Neuronal stem cell (in vitro differentiated cells): ENCODE results near the gene FPR1.

ENCODE experiments used
- DNase-seq: peaks from one replicate; pipeline ENCODE4 v3.0.0-alpha.2; 2013; ENCODE audit warnings: low spot score
- H2AFZ ChIP-seq: one replicate; pipeline ENCODE4 v1.6.1; 2013; ENCODE audit warnings: mild to moderate bottlenecking, low read length, inconsistent platforms
- H2AK5ac ChIP-seq: 2 replicates; pipeline ENCODE4 v1.6.1; 2013; ENCODE audit warnings: low read depth, mild to moderate bottlenecking, inconsistent platforms, low read length, moderate library complexity, mixed read lengths
- H2BK120ac ChIP-seq: 2 replicates; pipeline ENCODE4 v1.6.1; 2013; ENCODE audit warnings: low read depth, mild to moderate bottlenecking, inconsistent platforms, low read length, moderate library complexity, mixed read lengths
- H2BK12ac ChIP-seq: one replicate; pipeline ENCODE4 v1.6.1; 2013; ENCODE audit warnings: low read length, inconsistent platforms
- H2BK15ac ChIP-seq: 2 replicates; pipeline ENCODE4 v1.6.1; 2013; ENCODE audit warnings: mild to moderate bottlenecking, low read length, inconsistent platforms, mixed read lengths
- H2BK5ac ChIP-seq: one replicate; pipeline ENCODE4 v1.6.1; 2013; ENCODE audit warnings: inconsistent platforms, mild to moderate bottlenecking, low read length, moderate library complexity
- H3K14ac ChIP-seq: one replicate; pipeline ENCODE4 v1.6.1; 2013; ENCODE audit warnings: low read length, inconsistent platforms
- H3K18ac ChIP-seq: 2 replicates; pipeline ENCODE4 v1.6.1; 2013; ENCODE audit warnings: low read length, inconsistent platforms
- H3K23ac ChIP-seq: 2 replicates; pipeline ENCODE4 v1.6.1; 2013; ENCODE audit warnings: low read depth, mild to moderate bottlenecking, mixed read lengths, low read length, inconsistent platforms; ENCODE audit not compliant: poor library complexity
- H3K27ac ChIP-seq: replicated peaks from 3 replicates; pipeline ENCODE4 v1.5.1; 2013; ENCODE audit warnings: low read length, inconsistent platforms
- H3K27me3 ChIP-seq, 3 experiments: 2 replicates each; pipeline ENCODE4 v1.6.1; 2013; ENCODE audit warnings: low read length in 3 of 3, mild to moderate bottlenecking in 2 of 3, inconsistent platforms in 1 of 3, low read depth in 1 of 3, mixed read lengths in 1 of 3, moderate library complexity in 1 of 3; ENCODE audit not compliant: control insufficient read depth in 3 of 3, insufficient read depth in 3 of 3
- H3K36me3 ChIP-seq, 2 donors: replicated peaks in 1 of 2; 2 replicates each; pipeline ENCODE4 v1.6.1; 2013; ENCODE audit warnings: low read length in 2 of 2; ENCODE audit not compliant: control insufficient read depth in 2 of 2, insufficient read depth in 2 of 2
- H3K4ac ChIP-seq: 2 replicates; pipeline ENCODE4 v1.6.1; 2013; ENCODE audit warnings: inconsistent platforms, mild to moderate bottlenecking, low read length, moderate library complexity
- H3K4me1 ChIP-seq, 2 donors: 1 replicate in 1 of 2; 2 replicates in 1 of 2; pipeline ENCODE4 v1.6.1; 2013; ENCODE audit warnings: low read length in 2 of 2, low read depth in 1 of 2; ENCODE audit not compliant: control insufficient read depth in 2 of 2, insufficient read depth in 1 of 2
- H3K4me2 ChIP-seq: one replicate; pipeline ENCODE4 v1.6.1; 2013; ENCODE audit warnings: mild to moderate bottlenecking, low read length, inconsistent platforms; ENCODE audit not compliant: insufficient read depth, poor library complexity, severe bottlenecking
- H3K4me3 ChIP-seq, 2 donors: 2 replicates each; pipeline ENCODE4 v1.5.1; 2013; ENCODE audit warnings: low read length in 2 of 2, mild to moderate bottlenecking in 2 of 2, inconsistent platforms in 1 of 2, moderate library complexity in 1 of 2
- H3K79me1 ChIP-seq: one replicate; pipeline ENCODE4 v1.6.1; 2013; ENCODE audit warnings: low read depth, mild to moderate bottlenecking, inconsistent platforms, low read length, moderate library complexity
- H3K9ac ChIP-seq: one replicate; pipeline ENCODE4 v1.6.1; 2013; ENCODE audit warnings: mild to moderate bottlenecking, low read depth, low read length, inconsistent platforms; ENCODE audit not compliant: poor library complexity
- H3K9me3 ChIP-seq, 2 donors: replicated peaks in 1 of 2; 2 replicates each; pipeline versions ENCODE3 to v1.6.1; 2013; ENCODE audit warnings: low read length in 2 of 2, mild to moderate bottlenecking in 2 of 2, inconsistent platforms in 1 of 2, low read depth in 1 of 2, mixed read lengths in 1 of 2, moderate library complexity in 1 of 2; ENCODE audit not compliant: control insufficient read depth in 2 of 2, insufficient read depth in 1 of 2
- H4K8ac ChIP-seq: one replicate; pipeline ENCODE4 v1.6.1; 2013; ENCODE audit warnings: low read depth, mild to moderate bottlenecking, inconsistent platforms, low read length, moderate library complexity
- H4K91ac ChIP-seq: one replicate; pipeline ENCODE4 v1.6.1; 2013; ENCODE audit warnings: low read length, low read depth, mild to moderate bottlenecking, inconsistent platforms; ENCODE audit not compliant: poor library complexity
- WGBS, 2 donors: extraction: QIAGEN DNeasy Blood & Tissue Kit; methylation state at CpG; one replicate each; pipeline ENCODE4 v1.1.7; 2013; ENCODE audit warnings: missing lambda C conversion rate in 2 of 2, mixed read lengths in 1 of 2; ENCODE audit not compliant: insufficient read length in 2 of 2, insufficient replicate concordance in 1 of 2; ENCODE audit errors: extremely low coverage in 2 of 2; 5-methylcytosine and 5-hydroxymethylcytosine counted together

Gene FPR1

DNA sequence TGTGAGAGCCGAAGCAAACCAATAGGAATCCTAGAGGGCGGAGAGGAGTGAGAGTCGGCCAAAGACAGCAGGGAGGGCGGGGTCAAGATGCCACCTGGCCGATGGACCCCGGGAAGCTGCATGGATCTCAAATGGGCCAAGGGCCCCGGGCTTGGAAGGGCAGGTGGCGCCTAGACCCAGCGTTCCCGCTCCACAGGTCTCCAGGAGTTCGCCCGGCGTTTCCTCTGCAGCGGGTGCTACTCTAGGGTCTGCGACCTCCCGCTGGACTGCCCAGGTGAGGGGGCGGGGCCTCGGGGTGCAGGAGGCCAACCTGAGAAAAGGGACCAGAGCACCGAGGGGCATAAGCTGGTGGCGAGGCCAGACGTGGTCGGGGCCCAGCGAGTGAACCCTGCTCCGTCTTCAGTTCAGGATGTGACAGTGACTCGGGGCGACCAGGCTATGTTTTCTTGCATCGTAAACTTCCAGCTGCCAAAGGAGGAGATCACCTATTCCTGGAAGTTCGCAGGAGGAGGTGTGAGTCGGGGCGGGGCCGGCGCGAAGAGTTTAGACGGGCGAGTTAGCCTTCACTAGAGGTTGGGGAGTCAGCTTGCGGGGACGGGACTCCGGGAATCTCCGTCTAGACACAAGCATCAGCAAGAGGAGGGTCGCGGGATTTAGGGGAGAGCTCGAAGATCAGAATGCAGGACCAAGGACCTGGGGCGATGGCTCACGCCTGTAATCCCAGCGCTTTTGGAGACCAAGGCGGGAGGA lies 48.7 kb downstream of the FPR1 start:
- Histone ChIP-seq H3K36me3 (peaks cover 2 to 45% of the 10 kb centered on the region in 2 donors), H4K8ac (no peak overlapping the region), H3K18ac (peak overlapping the region; percentile 66), H3K4me1 (peaks cover 0 to 10% of the 10 kb centered on the region in 2 donors), H3K4me3 (peak overlapping the region in 1 of 2 donors; percentile 41), H2AFZ (no peak overlapping the region), H3K27me3 (peaks cover 0 to 21% (median 0%) of the 10 kb centered on the region in 3 experiments), H3K14ac (no peak overlapping the region), H3K23ac (peak overlapping the region; percentile 35), H4K91ac (no peak overlapping the region), H2BK5ac (no peak overlapping the region), H2BK120ac (no peak overlapping the region), H3K4ac (no peak overlapping the region), H2AK5ac (peak overlapping the region; percentile 36), H2BK15ac (no peak overlapping the region), H3K79me1 (no peaks in the 10 kb centered on the region), H3K9me3 (no peaks in the 10 kb centered on the region), H3K9ac (no peak overlapping the region), H3K27ac (no peak overlapping the region), H2BK12ac (no peak overlapping the region), H3K4me2 (peak overlapping the region; percentile 82)
- no peak for DNase-seq
- WGBS, 2 donors, result no CpG with 5 or more reads among the region's 46 CpGs

DNA sequence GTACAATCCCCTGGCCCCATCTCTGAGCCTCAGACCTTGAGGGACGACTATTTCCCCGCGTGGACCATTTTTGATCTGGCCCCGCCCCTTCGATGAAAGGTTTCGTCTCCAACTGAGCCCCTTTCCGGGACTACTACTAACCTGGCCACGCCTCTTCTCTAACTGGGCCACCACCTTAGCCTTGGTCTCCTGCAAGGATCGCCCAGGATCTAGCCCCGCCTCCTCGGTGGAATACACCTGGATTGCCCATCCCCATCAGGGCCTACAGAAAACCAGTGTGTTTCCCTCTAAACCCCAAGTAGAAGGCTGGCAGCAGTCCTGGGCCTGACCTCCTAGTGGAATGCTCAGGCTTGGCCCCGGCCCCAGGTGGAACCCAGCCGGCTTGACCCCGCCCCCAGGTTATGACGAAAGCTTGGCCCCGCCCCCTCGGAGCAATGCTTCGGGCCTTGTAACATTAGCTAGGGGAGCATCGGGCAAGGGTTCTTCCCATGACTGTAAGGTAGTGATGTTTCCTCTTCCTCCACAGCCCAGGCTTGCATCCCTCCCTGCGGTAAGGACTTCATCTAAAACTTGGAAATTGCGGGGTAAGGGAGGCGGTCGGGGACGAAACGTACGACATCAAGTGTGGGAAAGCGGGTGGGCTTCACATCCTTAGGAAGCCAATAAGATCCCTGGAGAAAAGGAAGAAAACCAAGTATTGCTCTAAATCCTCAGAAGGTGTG lies 49.4 kb downstream of the FPR1 start:
- Histone ChIP-seq H3K9ac (no peak overlapping the region), H2BK5ac (no peak overlapping the region), H3K9me3 (no peaks in the 10 kb centered on the region), H2BK12ac (no peak overlapping the region), H2BK15ac (no peak overlapping the region), H2AFZ (no peak overlapping the region), H2BK120ac (no peak overlapping the region), H3K27me3 (peaks cover 0 to 20% (median 0%) of the 10 kb centered on the region in 3 experiments), H4K8ac (no peak overlapping the region), H3K36me3 (peaks cover 2 to 50% of the 10 kb centered on the region in 2 donors), H2AK5ac (no peak overlapping the region), H3K18ac (peak overlapping the region; percentile 0), H3K79me1 (no peaks in the 10 kb centered on the region), H4K91ac (no peak overlapping the region), H3K4me1 (peaks cover 0 to 10% of the 10 kb centered on the region in 2 donors), H3K4me3 (peak overlapping the region in 1 of 2 donors; percentile 41), H3K4me2 (peak overlapping the region; percentile 82), H3K23ac (peak overlapping the region; percentile 25), H3K4ac (no peak overlapping the region), H3K14ac (no peak overlapping the region), H3K27ac (no peak overlapping the region)
- no peak for DNase-seq
- no CpG with 5 or more reads among the region's 27 CpGs for WGBS, 2 donors

DNA sequence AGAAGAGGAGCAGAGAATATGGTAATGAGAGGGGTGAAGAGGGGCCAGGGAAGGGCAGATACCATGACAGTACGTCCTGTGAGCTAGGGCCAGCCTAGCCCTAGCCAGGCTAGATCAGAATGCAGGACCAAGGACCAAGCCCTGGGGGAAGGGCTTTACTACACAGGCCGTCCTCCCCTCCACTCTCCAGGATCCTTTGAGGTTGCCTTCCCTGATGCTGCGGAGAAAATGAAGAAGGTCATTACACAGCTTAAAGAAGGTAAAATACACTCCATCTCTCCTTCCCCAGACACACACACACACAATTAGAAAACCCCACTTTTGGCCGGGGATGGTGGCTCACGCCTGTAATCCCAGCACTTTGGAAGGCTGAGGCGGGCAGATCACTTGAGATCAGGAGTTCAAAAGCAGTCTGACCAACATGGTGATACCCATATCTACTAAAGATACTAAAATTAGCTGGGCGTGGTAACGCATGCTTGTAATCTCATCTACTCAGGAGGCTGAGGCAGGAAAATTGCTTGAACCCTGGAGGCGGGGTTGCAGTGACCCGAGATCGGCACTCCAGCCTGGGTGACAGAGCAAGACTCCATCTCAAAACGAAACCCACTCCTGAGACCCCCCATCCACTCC lies 50.1 kb downstream of the FPR1 start:
- no peak overlapping the region for H3K27ac ChIP-seq
- DNase-seq, result no peak

GRCh38 chr19:51699170-51699569 lies 52.5 kb downstream of the FPR1 start:
- DNase-seq, result no peak
- H3K9ac ChIP-seq, result no peak overlapping the region
- peaks cover 0 to 20% (median 0%) of the 10 kb centered on the region in 3 experiments for H3K27me3 ChIP-seq
- no peak overlapping the region for H3K23ac ChIP-seq
- H2BK12ac ChIP-seq, result no peak overlapping the region
- no peaks in the 10 kb centered on the region for H3K79me1 ChIP-seq
- no peak overlapping the region for H3K4me3 ChIP-seq
- no peak overlapping the region for H4K8ac ChIP-seq
- no peak overlapping the region for H3K14ac ChIP-seq
- H3K4me2 ChIP-seq, result no peak overlapping the region
- H3K27ac ChIP-seq, result no peak overlapping the region
- no peak overlapping the region for H2BK5ac ChIP-seq
- no peak overlapping the region for H2AK5ac ChIP-seq
- no peaks in the 10 kb centered on the region for H3K9me3 ChIP-seq
- H4K91ac ChIP-seq, result no peak overlapping the region
- no CpG with 5 or more reads among the region's 5 CpGs for WGBS, 2 donors
- H3K36me3 ChIP-seq, result peaks cover 0 to 53% of the 10 kb centered on the region in 2 donors
- H2AFZ ChIP-seq, result no peak overlapping the region
- no peak overlapping the region for H2BK120ac ChIP-seq
- no peak overlapping the region for H3K18ac ChIP-seq
- no peak overlapping the region for H3K4ac ChIP-seq
- peaks cover 0 to 10% of the 10 kb centered on the region in 2 donors for H3K4me1 ChIP-seq
- no peak overlapping the region for H2BK15ac ChIP-seq

More for the DNA sequence above, 50.1 kb downstream of the FPR1 start:
- no peaks in the 10 kb centered on the region for H3K9me3 ChIP-seq
- no peak overlapping the region for H3K4me3 ChIP-seq
- H3K9ac ChIP-seq, result no peak overlapping the region
- no peak overlapping the region for H3K4ac ChIP-seq
- H3K18ac ChIP-seq, result no peak overlapping the region
- no peak overlapping the region for H4K91ac ChIP-seq
- no peak overlapping the region for H2AFZ ChIP-seq
- no peak overlapping the region for H3K23ac ChIP-seq
- H2BK120ac ChIP-seq, result no peak overlapping the region
- no peak overlapping the region for H3K14ac ChIP-seq
- no CpG with 5 or more reads among the region's 12 CpGs for WGBS, 2 donors
- peaks cover 0 to 20% (median 0%) of the 10 kb centered on the region in 3 experiments for H3K27me3 ChIP-seq
- no peak overlapping the region for H4K8ac ChIP-seq
- no peak overlapping the region for H2AK5ac ChIP-seq
- no peaks in the 10 kb centered on the region for H3K79me1 ChIP-seq
- no peak overlapping the region for H2BK5ac ChIP-seq
- H3K4me1 ChIP-seq, result peaks cover 0 to 10% of the 10 kb centered on the region in 2 donors
- H3K36me3 ChIP-seq, result peaks cover 2 to 50% of the 10 kb centered on the region in 2 donors
- no peak overlapping the region for H2BK15ac ChIP-seq
- no peak overlapping the region for H2BK12ac ChIP-seq
- no peak overlapping the region for H3K4me2 ChIP-seq
